GM12878 (cell line): ENCODE data around the gene TRMT10C. TPM values are rescaled to one million over a fixed set of nuclear protein-coding genes. Genes with fewer than 3 reads are reported as not detected.

Experiments
- ATAC-seq: fragments of 200-7000 bp; cut with Tn5 transposase; 3 replicates; pipeline ENCODE4 v1.9.1; 2020; ENCODE audit warnings: mild to moderate bottlenecking, moderate library complexity
- BruUV-seq: library from RNA; stranded (reverse); fragments of 400-500 nt; replicated peaks from 2 replicates; lab custom pipeline; 2021; lab: Mats Ljungman, UMichigan
- CTCF ChIA-PET: fragments of 300-600 bp; sonication (Branson Sonifier 250); formaldehyde crosslinking; extraction: SDS; loops from one replicate; lab custom pipeline; 2021; ENCODE audit warnings: inconsistent platforms; lab: Yijun Ruan, JAX
- POLR2A ChIA-PET: fragments of 350-600 bp; formaldehyde crosslinking; extraction: SDS; loops from one replicate; lab custom pipeline; 2021; ENCODE audit warnings: inconsistent platforms; lab: Charles Lee
- RAD21 ChIA-PET: fragments of 300-600 bp; sonication (Branson Sonifier 250); formaldehyde crosslinking; loops from one replicate; lab custom pipeline; 2023; ENCODE audit warnings: antibody characterized with exemption; ENCODE audit not compliant: unreplicated experiment; lab: Charles Lee
- SMC1A ChIA-PET: fragments of 300-600 bp; sonication (Branson Sonifier 250); formaldehyde crosslinking; loops from one replicate; lab custom pipeline; 2023; ENCODE audit not compliant: unreplicated experiment, uncharacterized antibody; lab: Charles Lee
- DNase-seq: peaks from one replicate; pipeline ENCODE4 v3.0.0-alpha.2; 2011; ENCODE audit warnings: low read depth, low spot score
- FAIRE-seq: peaks from 3 replicates; lab custom pipeline; 2011; peaks lifted over from hg19 to GRCh38; lab: Jason Lieb, UNC
- H2AFZ ChIP-seq: 2 replicates; pipeline ENCODE4 v1.6.0; 2011; ENCODE audit warnings: low read depth, low read length, control low read depth; ENCODE audit not compliant: control insufficient read depth
- H3K27ac ChIP-seq: 2 replicates; pipeline ENCODE4 v1.5.1; 2011; ENCODE audit warnings: control low read depth; ENCODE audit not compliant: control insufficient read depth, insufficient read depth
- H3K27me3 ChIP-seq, 2 experiments: replicated peaks in 1 of 2; 2 replicates each; pipeline versions ENCODE4 v1.6.0 to v1.6.1; 2011; ENCODE audit warnings: low read length in 1 of 2; ENCODE audit not compliant: control insufficient read depth in 2 of 2, insufficient read depth in 2 of 2
- H3K36me3 ChIP-seq, 2 experiments: 2 replicates each; pipeline ENCODE4 v1.5.1; 2011; ENCODE audit warnings: low read length in 1 of 2; ENCODE audit not compliant: control insufficient read depth in 2 of 2, insufficient read depth in 2 of 2
- H3K4me1 ChIP-seq: 2 replicates; pipeline ENCODE4 v1.6.1; 2011; ENCODE audit warnings: mild to moderate bottlenecking, low read length, moderate library complexity, mixed read lengths; ENCODE audit not compliant: control insufficient read depth, insufficient read depth
- H3K4me2 ChIP-seq: 2 replicates; pipeline ENCODE4 v1.6.0; 2011; ENCODE audit warnings: control low read depth; ENCODE audit not compliant: control insufficient read depth, insufficient read depth
- H3K4me3 ChIP-seq: fragments of 200-600 bp; sonication (generic); 2 replicates; pipeline ENCODE4 v1.5.1; 2016
- H3K79me2 ChIP-seq: 2 replicates; pipeline ENCODE4 v1.6.0; 2011; ENCODE audit warnings: low read length; ENCODE audit not compliant: control insufficient read depth, insufficient read depth
- H3K9ac ChIP-seq: 2 replicates; pipeline ENCODE4 v1.8.0; 2011; ENCODE audit warnings: low read length, control low read depth, mixed read lengths; ENCODE audit not compliant: control insufficient read depth, insufficient read depth
- H3K9me3 ChIP-seq: replicated peaks from 3 replicates; pipeline ENCODE4 v1.5.1; 2011; ENCODE audit warnings: mild to moderate bottlenecking, low read length; ENCODE audit not compliant: control insufficient read depth, insufficient read depth
- H4K20me1 ChIP-seq: 2 replicates; pipeline ENCODE4 v1.6.0; 2011; ENCODE audit not compliant: control insufficient read depth, insufficient read depth
- BHLHE40 ChIP-seq, 2 experiments: fragments of 450-650 bp in 1 of 2; IDR thresholded peaks; 2 replicates each; pipeline ENCODE4 v1.6.1; 2011 to 2017; ENCODE audit warnings: low read depth in 2 of 2, borderline replicate concordance in 1 of 2, improper control_type of control experiment in 1 of 2, low read length in 1 of 2, mild to moderate bottlenecking in 1 of 2
- CHD1 ChIP-seq: IDR thresholded peaks from 2 replicates; pipeline ENCODE4 v1.6.1; 2012; ENCODE audit warnings: low read depth, low read length, improper control_type of control experiment
- CTCF ChIP-seq, 3 experiments: IDR thresholded peaks in 2 of 3; conservative IDR thresholded peaks in 1 of 3; 2 replicates each; pipeline ENCODE4 v1.5.1; 2011; ENCODE audit warnings: low read depth in 3 of 3, low read length in 3 of 3, mild to moderate bottlenecking in 3 of 3, control low read depth in 2 of 3, moderate library complexity in 2 of 3, inconsistent platforms in 1 of 3, mixed read lengths in 1 of 3; ENCODE audit not compliant: control insufficient read depth in 2 of 3, insufficient read depth in 1 of 3; ENCODE audit errors: extremely low read depth in 1 of 3
- GATAD2B ChIP-seq: fragments of 450-650 bp; conservative IDR thresholded peaks from 2 replicates; pipeline ENCODE4 v1.6.1; 2017; ENCODE audit warnings: low read depth, mild to moderate bottlenecking, moderate library complexity
- IKZF1 ChIP-seq: fragments of 450-650 bp; conservative IDR thresholded peaks from 2 replicates; pipeline ENCODE4 v1.6.1; 2017; ENCODE audit warnings: antibody characterized with exemption, mild to moderate bottlenecking
- IRF4 ChIP-seq: IDR thresholded peaks from 2 replicates; pipeline ENCODE4 v1.6.1; 2011; ENCODE audit warnings: low read depth, low read length
- MEF2B ChIP-seq: fragments of 450-650 bp; IDR thresholded peaks from 2 replicates; pipeline ENCODE4 v1.6.1; 2018; ENCODE audit warnings: mild to moderate bottlenecking, moderate library complexity; ENCODE audit not compliant: partially characterized antibody, poor library complexity, severe bottlenecking
- RELB ChIP-seq: fragments of 450-650 bp; IDR thresholded peaks from 2 replicates; pipeline ENCODE4 v1.6.1; 2017; ENCODE audit warnings: low read depth, mild to moderate bottlenecking, moderate library complexity
- RUNX3 ChIP-seq: IDR thresholded peaks from 2 replicates; pipeline ENCODE4 v1.6.1; 2012; ENCODE audit warnings: low read length, inconsistent platforms
- SIX5 ChIP-seq: IDR thresholded peaks from 2 replicates; pipeline ENCODE4 v1.6.1; 2011; ENCODE audit warnings: mild to moderate bottlenecking, low read depth, low read length, moderate library complexity; ENCODE audit not compliant: severe bottlenecking
- SPI1 ChIP-seq: IDR thresholded peaks from 2 replicates; pipeline ENCODE4 v1.6.1; 2011; ENCODE audit warnings: low read depth, mild to moderate bottlenecking, low read length, moderate library complexity, borderline replicate concordance; ENCODE audit not compliant: insufficient read depth
- SREBF1 ChIP-seq: IDR thresholded peaks from 2 replicates; pipeline ENCODE4 v1.6.1; 2012; ENCODE audit warnings: mild to moderate bottlenecking, low read length
- TARDBP ChIP-seq: IDR thresholded peaks from 2 replicates; pipeline ENCODE4 v1.6.1; 2016; ENCODE audit warnings: borderline replicate concordance
- WRNIP1 ChIP-seq: IDR thresholded peaks from 2 replicates; pipeline ENCODE4 v1.6.1; 2011; ENCODE audit warnings: low read depth, low read length, improper control_type of control experiment, borderline replicate concordance
- ZBTB11 ChIP-seq: fragments of 450-650 bp; formaldehyde crosslinking; IDR thresholded peaks from 2 replicates; pipeline ENCODE4 v1.5.0; 2022; ENCODE audit warnings: mild to moderate bottlenecking, missing genetic modification characterization
- WGBS: methylation state at CpG from one replicate; pipeline ENCODE4 v1.1.6; 2016; ENCODE audit warnings: low lambda C conversion rate; ENCODE audit not compliant: insufficient replicate concordance, insufficient coverage; ENCODE audit errors: missing lambda C conversion rate; 5-methylcytosine and 5-hydroxymethylcytosine counted together
- in situ Hi-C: fragments of 300-500 bp; cut with MboI; formaldehyde crosslinking; loops from 9 replicates; pipeline ENCODE4 v1.14.3; 2018; ENCODE audit warnings: mixed read lengths
- intact Hi-C: fragments of 100-400 bp; cut with micrococcal nuclease; formaldehyde crosslinking; loops from one replicate; pipeline ENCODE4 v1.14.2; 2022; ENCODE audit not compliant: unreplicated experiment
- polyA plus RNA-seq, 11 experiments: library from polyadenylated mRNA; depleted of rRNA in 4 of 11; unstranded in 6 of 11; stranded (reverse) in 5 of 11; fragments of >200 nt; fragmentation: Nextera tagmentation in 4 of 11; fragmentation: Illumina TruSeq in 1 of 11; extraction: Ambion mirVana in 4 of 11; extraction: Trizol in 1 of 11; gene quantifications; 1 replicate in 1 of 11; 2 replicates in 10 of 11; pipeline versions ENCODE4 v1.2.1 to v1.2.3, GENCODE V29; 2011 to 2016; ENCODE audit warnings: inconsistent platforms in 2 of 11, missing spikeins in 2 of 11, low read depth in 1 of 11
- total RNA-seq, 4 experiments: library from RNA; depleted of rRNA in 3 of 4; stranded (reverse); fragments of >200 nt in 3 of 4; fragmentation: Illumina TruSeq in 1 of 4; extraction: Trizol in 1 of 4; gene quantifications; 2 replicates each; pipeline versions ENCODE4 v1.2.1 to v1.2.3, GENCODE V29; 2013 to 2021

TRMT10C gene
- total and polyA plus RNA-seq, 10 of the 15 experiments (the other 5 are each of a cell fraction or from before 2014, with no cell fraction given): 33.0 to 82.1 (median 47.1) TPM

GRCh38 chr3:101530686-101531047 is 31.0 kb upstream of the TRMT10C start:
- no peak overlapping the region for H3K4me2 ChIP-seq
- DNase-seq (no peak), ATAC-seq (no peak), FAIRE-seq (no peak)
- 24% methylated on average over 2 of the region's 2 CpGs for WGBS
- SMC1A ChIA-PET: interaction anchor here (1.4 to 1.5 kb wide), 2 partner anchors 10 to 12 kb away, joined by 4 to 5 read pairs; no protein-coding TSS in a partner anchor
- RAD21 ChIA-PET: no interaction called here
- BruUV-seq: no TSS peak
- H2AFZ ChIP-seq: no peak overlapping the region
- H3K9ac ChIP-seq: no peak overlapping the region
- POLR2A ChIA-PET: interaction anchor here (1.1 kb wide), 1 partner anchor 10 kb away, joined by 3 read pairs; no protein-coding TSS in a partner anchor
- in situ Hi-C loops: no loop called here
- CTCF ChIA-PET: no interaction called here
- no peaks in the 10 kb centered on the region for H3K9me3 ChIP-seq
- H3K36me3 ChIP-seq: no peaks in the 10 kb centered on the region
- H3K4me1 ChIP-seq: no peaks in the 10 kb centered on the region
- H3K27me3 ChIP-seq: no peaks in the 10 kb centered on the region
- no peak overlapping the region for H3K27ac ChIP-seq
- no peaks in the 10 kb centered on the region for H3K79me2 ChIP-seq
- H3K4me3 ChIP-seq: no peak overlapping the region
- H4K20me1 ChIP-seq: no peaks in the 10 kb centered on the region
- intact Hi-C loops: no loop called here
- no peak for TF ChIP-seq CTCF (IDR thresholded peaks at IDR 0.05 in 2 of 3, conservative IDR thresholded peaks at IDR 0.05 in 1 of 3; ENCODE audit: control insufficient read depth in 2 of 3, extremely low read depth in 1 of 3, insufficient read depth in 1 of 3, low read depth in 3 of 3, low read length in 3 of 3)
- TF ChIP-seq TARDBP: no peak
- TF ChIP-seq RELB: no peak
- no peak for TF ChIP-seq ZBTB11 (CRISPR knock-in tag)
- TF ChIP-seq BHLHE40 (IDR thresholded peaks at IDR 0.05; ENCODE audit: borderline replicate concordance in 1 of 2, low read depth in 2 of 2, low read length in 1 of 2): no peak
- TF ChIP-seq IRF4: no peak
- no peak for TF ChIP-seq CHD1
- no peak for TF ChIP-seq IKZF1
- TF ChIP-seq RUNX3: no peak
- no peak for TF ChIP-seq SPI1
- TF ChIP-seq WRNIP1: no peak
- no peak for TF ChIP-seq SIX5
- TF ChIP-seq GATAD2B: no peak
- TF ChIP-seq SREBF1: no peak
- TF ChIP-seq MEF2B: no peak
